Measurements from ENCODE around the gene SLC39A6. TPM values are rescaled to one million over a fixed set of nuclear protein-coding genes. Genes with fewer than 3 reads are reported as not detected.
"Not testable (repeated sequence)": the region's sequence is repeated elsewhere in the genome, so short reads cannot be mapped to it uniquely, and the experiment has no call there.

The SLC39A6 gene
- total and polyA plus RNA-seq, 2 of the 13 experiments (the other 11 are each of a cell fraction or from before 2014, with no cell fraction given), result 41.7 to 59.2 TPM

DNA sequence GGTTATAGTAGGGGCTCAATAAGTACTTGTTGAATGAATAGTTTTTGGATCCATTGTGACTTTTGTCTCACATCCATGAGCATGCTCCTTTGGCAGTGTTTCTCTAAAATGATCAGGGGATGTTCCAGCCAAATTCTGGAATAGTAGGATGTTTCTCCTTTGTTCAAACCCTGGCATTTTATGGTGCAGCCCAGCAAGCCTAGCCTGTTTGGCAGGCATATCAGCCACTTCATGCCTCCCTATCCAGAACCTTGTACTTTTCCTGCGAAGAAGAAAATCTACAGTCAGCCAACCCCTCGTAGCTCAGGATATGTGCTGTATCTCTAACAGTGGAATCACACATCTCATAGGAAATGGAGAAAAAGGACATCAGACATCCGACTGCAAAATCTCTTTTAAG is 34.7 kb downstream of the SLC39A6 start (continued):
- TF ChIP-seq ZNF142 (CRISPR knock-in tag; IDR thresholded peaks at IDR 0.05), result no peak
- TF ChIP-seq, protein P1, sequence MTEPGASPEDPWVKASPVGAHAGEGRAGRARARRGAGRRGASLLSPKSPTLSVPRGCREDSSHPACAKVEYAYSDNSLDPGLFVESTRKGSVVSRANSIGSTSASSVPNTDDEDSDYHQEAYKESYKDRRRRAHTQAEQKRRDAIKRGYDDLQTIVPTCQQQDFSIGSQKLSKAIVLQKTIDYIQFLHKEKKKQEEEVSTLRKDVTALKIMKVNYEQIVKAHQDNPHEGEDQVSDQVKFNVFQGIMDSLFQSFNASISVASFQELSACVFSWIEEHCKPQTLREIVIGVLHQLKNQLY (CRISPR knock-in tag; IDR thresholded peaks at IDR 0.05), result no peak

GRCh38 chr18:36092116-36092515 is 37.0 kb downstream of the SLC39A6 start:
- POLR2A ChIA-PET; FAIRE-seq; H3K36me3 ChIP-seq (replicated peaks in 1 of 2; ENCODE audit: control insufficient read depth in 1 of 2, insufficient read depth in 2 of 2, low read length in 2 of 2); CTCF ChIA-PET (ENCODE audit: low intra/inter-chr PET ratio, low total read pairs); H3K9ac ChIP-seq (ENCODE audit: insufficient read depth, low read depth, low read length); H3K79me2 ChIP-seq (ENCODE audit: insufficient read depth, low read length); H3K9me3 ChIP-seq (ENCODE audit: low read length); H3K4me2 ChIP-seq (ENCODE audit: low read depth, low read length); H3K27ac ChIP-seq (ENCODE audit: extremely low read length, insufficient read depth, low read length); H3K4me1 ChIP-seq (ENCODE audit: insufficient read depth, low read length); DNase-seq (ENCODE audit: low spot score); ATAC-seq; BruUV-seq (replicated peaks); H3K4me3 ChIP-seq (replicated peaks in 1 of 3; ENCODE audit: insufficient read depth in 1 of 3, low read depth in 2 of 3, low read length in 3 of 3); H4K20me1 ChIP-seq (ENCODE audit: insufficient read depth, low read length); H3K27me3 ChIP-seq (ENCODE audit: control insufficient read depth in 1 of 2, insufficient read depth in 2 of 2, low read length in 2 of 2); intact Hi-C loops (cut with micrococcal nuclease; ENCODE audit: unreplicated experiment); H2AFZ ChIP-seq (ENCODE audit: low read length): not testable (repeated sequence)
- in situ Hi-C loops (cut with HindIII; ENCODE audit: extremely low pct_ligation_motif_present, low pct_unique_long_range_greater_than_20kb), result loop anchor here (5.0 to 10.0 kb wide), 3 partner anchors 190 to 483 kb away; no protein-coding TSS in a partner anchor
- WGBS (ENCODE audit: low lambda C conversion rate), result 3% methylated on average over 5 of the region's 5 CpGs
